Subcutaneous adipose tissue (tissue), 4 donors: ENCODE data around the gene STARD9. TPM values are rescaled to one million over a fixed set of nuclear protein-coding genes. Genes with fewer than 3 reads are reported as not detected.

ENCODE experiments used
- CTCF ChIP-seq: fragments of 450-650 bp; IDR thresholded peaks from one replicate; pipeline ENCODE4 v1.5.1; 2016; ENCODE audit warnings: low read depth, mild to moderate bottlenecking, control low read depth, antibody characterized with exemption, moderate library complexity
- total RNA-seq, 4 donors: library from RNA; depleted of rRNA; stranded (reverse); fragments of >200 nt; gene quantifications; one replicate each; pipeline ENCODE4 v1.1.0, GENCODE V29; 2016

STARD9 gene
- total RNA-seq: 10 to 100 TPM; 25.6 to 79.5 (median 39.8) TPM

GRCh38 chr15:42575188-42576039, at the start of gene STARD9:
STARD9 (plus strand) TSS chr15:42575606; CDS start chr15:42575716, 110 bp downstream.
- TF ChIP-seq CTCF: no peak

- TF ChIP-seq CTCF: no peak
Measured at GRCh38 chr15:42528970-42529369, 46.4 kb upstream of the STARD9 start.

GRCh38 chr15:42533246-42533645, 42.2 kb upstream of the STARD9 start:
- no peak for TF ChIP-seq CTCF

GRCh38 chr15:42544853-42545629, 30.4 kb upstream of the STARD9 start:
- no peak for TF ChIP-seq CTCF

GRCh38 chr15:42547918-42548248, 27.5 kb upstream of the STARD9 start:
- no peak for TF ChIP-seq CTCF

GRCh38 chr15:42548249-42549031, 27.0 kb upstream of the STARD9 start, which contains the start of the genes HAUS2 and LRRC57:
HAUS2 (plus strand) TSS chr15:42548838; CDS start chr15:42548873, 35 bp downstream.
LRRC57 (minus strand) TSS chr15:42548793; CDS start chr15:42548434, 359 bp downstream.
- no peak for TF ChIP-seq CTCF
